OCI-LY3 (cell line): ENCODE data around the gene PPARGC1A.

Experiments
- H2AFZ ChIP-seq: fragments of 200-600, 300-600 bp; shearing (Covaris generic); 2 replicates; pipeline ENCODE4 v1.6.0; 2014; ENCODE audit warnings: antibody characterized with exemption, low read depth, low read length
- H3K27ac ChIP-seq: fragments of 200-600, 300-600 bp; sonication (generic); 2 replicates; pipeline ENCODE4 v1.5.1; 2014; ENCODE audit warnings: mild to moderate bottlenecking, low read length, moderate library complexity, mixed read lengths
- H3K27me3 ChIP-seq: fragments of 200-600, 300-600 bp; sonication (generic); 2 replicates; pipeline ENCODE4 v1.6.1; 2014; ENCODE audit warnings: low read depth, low read length, mixed read lengths
- H3K36me3 ChIP-seq: fragments of 200-600, 300-600 bp; sonication (generic); replicated peaks from 2 replicates; pipeline ENCODE3; 2014; ENCODE audit warnings: low read depth, low read length, mixed read lengths
- H3K4me1 ChIP-seq: fragments of 300-600, 200-600 bp; sonication (generic); 2 replicates; pipeline ENCODE4 v1.6.1; 2014; ENCODE audit warnings: low read length, mixed read lengths
- H3K4me2 ChIP-seq: fragments of 200-600, 300-600 bp; sonication (generic); 2 replicates; pipeline ENCODE4 v1.6.1; 2014; ENCODE audit warnings: low read length, mixed read lengths
- H3K4me3 ChIP-seq: fragments of 300-600, 200-600 bp; sonication (generic); 2 replicates; pipeline ENCODE4 v1.5.1; 2014; ENCODE audit warnings: antibody characterized with exemption, mild to moderate bottlenecking, low read length, moderate library complexity
- H3K79me2 ChIP-seq: fragments of 300-600, 200-600 bp; shearing (Covaris generic); 2 replicates; pipeline ENCODE4 v1.6.1; 2014; ENCODE audit warnings: mild to moderate bottlenecking, low read length, mixed read lengths
- H3K9ac ChIP-seq: fragments of 300-600, 200-600 bp; shearing (Covaris generic); 2 replicates; pipeline ENCODE4 v1.6.0; 2014; ENCODE audit warnings: mild to moderate bottlenecking, low read length, moderate library complexity
- H3K9me3 ChIP-seq: fragments of 200-600, 300-600 bp; shearing (Covaris generic); 2 replicates; pipeline ENCODE4 v1.6.1; 2014; ENCODE audit warnings: low read length, mixed read lengths; ENCODE audit not compliant: insufficient read depth
- H4K20me1 ChIP-seq: fragments of 200-600, 300-600 bp; sonication (generic); 2 replicates; pipeline ENCODE4 v1.6.1; 2016; ENCODE audit warnings: low read length, mixed read lengths; ENCODE audit not compliant: insufficient read depth
- CTCF ChIP-seq: fragments of 200-600, 300-600 bp; sonication (generic); IDR thresholded peaks from 2 replicates; pipeline ENCODE4 v1.5.1; 2014; ENCODE audit warnings: antibody characterized with exemption, low read length, low read depth
- EZH2phosphoT487 ChIP-seq: fragments of 200-600 bp; shearing (Covaris generic); IDR thresholded peaks from 2 replicates; pipeline ENCODE4 v1.6.1; 2018; ENCODE audit warnings: antibody characterized with exemption, mixed run types, low read depth

Gene PPARGC1A

GRCh38 chr4:23853986-23854660 is 35.7 kb downstream of the PPARGC1A start:
- H3K27me3 ChIP-seq, result no peaks in the 10 kb centered on the region
- H3K36me3 ChIP-seq, result no peaks in the 10 kb centered on the region
- no peaks in the 10 kb centered on the region for H3K9me3 ChIP-seq
- no peaks in the 10 kb centered on the region for H3K4me1 ChIP-seq
- TF ChIP-seq EZH2phosphoT487, result no peak
- TF ChIP-seq CTCF, result no peak
- H2AFZ ChIP-seq, result no peak overlapping the region
- H4K20me1 ChIP-seq, result no peaks in the 10 kb centered on the region
- H3K4me3 ChIP-seq, result no peak overlapping the region
- H3K4me2 ChIP-seq, result no peak overlapping the region
- no peak overlapping the region for H3K27ac ChIP-seq
- H3K9ac ChIP-seq, result no peak overlapping the region
- no peaks in the 10 kb centered on the region for H3K79me2 ChIP-seq

GRCh38 chr4:23851464-23851863 is 38.4 kb downstream of the PPARGC1A start:
- H4K20me1 ChIP-seq, result no peaks in the 10 kb centered on the region
- no peaks in the 10 kb centered on the region for H3K4me1 ChIP-seq
- H3K36me3 ChIP-seq, result no peaks in the 10 kb centered on the region
- H2AFZ ChIP-seq, result no peak overlapping the region
- no peak overlapping the region for H3K4me2 ChIP-seq
- no peaks in the 10 kb centered on the region for H3K9me3 ChIP-seq
- H3K4me3 ChIP-seq, result no peak overlapping the region
- TF ChIP-seq CTCF, result no peak
- TF ChIP-seq EZH2phosphoT487, result no peak
- no peak overlapping the region for H3K27ac ChIP-seq
- H3K9ac ChIP-seq, result no peak overlapping the region
- H3K79me2 ChIP-seq, result no peaks in the 10 kb centered on the region
- no peaks in the 10 kb centered on the region for H3K27me3 ChIP-seq

GRCh38 chr4:23847158-23847557 is 42.7 kb downstream of the PPARGC1A start:
- H3K9me3 ChIP-seq, result no peaks in the 10 kb centered on the region

GRCh38 chr4:23844961-23845360 is 44.9 kb downstream of the PPARGC1A start:
- Histone ChIP-seq H4K20me1 (no peaks in the 10 kb centered on the region), H3K27ac (no peak overlapping the region), H3K9ac (no peak overlapping the region), H3K27me3 (no peaks in the 10 kb centered on the region), H3K4me3 (no peak overlapping the region), H3K9me3 (no peaks in the 10 kb centered on the region), H3K79me2 (no peaks in the 10 kb centered on the region), H3K4me2 (no peak overlapping the region), H3K36me3 (no peaks in the 10 kb centered on the region), H3K4me1 (no peaks in the 10 kb centered on the region), H2AFZ (no peak overlapping the region)
- TF ChIP-seq CTCF (no peak), EZH2phosphoT487 (no peak)

More at GRCh38 chr4:23847158-23847557, 42.7 kb downstream of the PPARGC1A start:
- Histone ChIP-seq H3K79me2 (no peaks in the 10 kb centered on the region), H2AFZ (no peak overlapping the region), H3K36me3 (no peaks in the 10 kb centered on the region), H4K20me1 (no peaks in the 10 kb centered on the region), H3K4me1 (no peaks in the 10 kb centered on the region), H3K9ac (no peak overlapping the region), H3K27ac (no peak overlapping the region), H3K27me3 (no peaks in the 10 kb centered on the region), H3K4me2 (no peak overlapping the region), H3K4me3 (no peak overlapping the region)
- no peak for TF ChIP-seq EZH2phosphoT487
- TF ChIP-seq CTCF, result no peak
